ENCODE results near the gene SCAPER.
A peak's percentile ranks its signal among the peaks of the same experiment; 100 is the strongest.
"Not testable (repeated sequence)": the region's sequence is repeated elsewhere in the genome, so short reads cannot be mapped to it uniquely, and the experiment has no call there.

SCAPER gene

DNA sequence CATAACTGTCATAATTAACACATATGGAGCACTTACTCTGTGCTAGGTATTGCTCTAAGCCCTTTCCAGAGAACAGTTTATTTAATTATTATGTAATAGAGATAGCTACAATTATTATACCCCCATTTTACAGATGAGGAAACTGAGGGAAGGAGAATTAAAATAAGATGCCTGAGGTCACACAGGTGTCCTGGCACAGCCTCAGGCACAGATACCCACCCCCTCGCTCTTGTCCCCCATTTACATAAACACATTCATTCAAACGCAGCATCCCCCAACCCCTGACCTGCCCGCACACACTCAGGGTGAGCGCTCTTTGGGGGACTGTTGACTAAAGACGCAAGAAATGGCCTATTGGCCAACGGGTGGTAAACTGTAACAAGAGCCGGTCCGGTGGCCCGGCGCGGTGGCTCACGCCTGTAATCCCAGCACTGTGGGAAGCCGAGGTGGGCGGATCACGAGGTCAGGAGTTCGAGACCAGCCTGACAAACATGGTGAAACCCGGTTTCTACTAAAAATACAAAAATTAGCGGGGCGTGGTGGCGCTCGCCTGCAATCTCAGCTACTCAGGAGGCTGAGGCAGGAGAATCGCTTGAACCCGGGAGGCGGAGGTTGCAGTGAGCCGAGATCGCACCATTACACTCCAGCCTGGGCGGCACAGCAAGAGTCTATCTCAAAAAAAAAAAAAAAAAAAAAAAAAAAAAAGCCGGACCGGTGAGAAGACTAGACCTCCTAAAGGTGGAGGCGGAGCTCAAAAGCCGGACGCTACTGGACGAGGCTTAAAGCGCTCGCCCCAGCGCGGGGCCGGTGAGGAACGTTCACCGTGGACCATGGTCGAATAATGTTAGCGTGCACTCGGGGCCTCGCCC is 570.5 kb downstream of the SCAPER start:
- no peak for DNase-seq

DNA sequence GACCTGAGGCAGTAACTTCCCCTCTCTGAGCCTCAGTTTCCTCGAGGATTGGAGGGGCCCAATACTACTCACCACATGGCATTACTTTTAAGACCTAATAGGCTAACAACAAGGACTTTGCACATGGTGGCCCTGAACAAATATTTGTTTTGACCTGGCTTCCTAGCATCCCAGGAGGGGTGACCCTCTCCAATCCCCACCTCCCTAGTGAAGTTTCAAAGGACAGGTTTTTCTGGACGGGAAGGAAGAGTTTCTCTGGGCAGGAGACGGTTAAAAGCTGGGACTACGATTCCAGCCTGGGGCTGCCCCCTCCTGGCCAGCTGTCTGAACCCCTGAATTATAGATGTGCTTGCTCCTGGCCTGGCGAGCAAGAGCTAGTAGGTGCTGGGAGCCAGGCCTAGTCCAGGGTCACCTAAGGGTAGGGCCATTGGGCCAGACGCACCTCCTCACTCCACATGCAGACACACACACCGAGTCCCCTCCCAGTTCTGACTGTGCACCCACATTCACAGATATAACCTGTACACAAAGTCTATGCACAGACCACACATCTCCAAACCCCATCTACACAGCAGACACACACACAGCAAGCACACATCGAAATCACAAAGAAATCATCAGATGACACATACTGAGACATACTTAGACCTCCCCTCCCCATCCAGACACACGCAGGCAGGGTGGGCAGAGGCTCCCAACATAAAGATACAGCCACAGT is 571.3 kb downstream of the SCAPER start:
- no peak for DNase-seq

DNA sequence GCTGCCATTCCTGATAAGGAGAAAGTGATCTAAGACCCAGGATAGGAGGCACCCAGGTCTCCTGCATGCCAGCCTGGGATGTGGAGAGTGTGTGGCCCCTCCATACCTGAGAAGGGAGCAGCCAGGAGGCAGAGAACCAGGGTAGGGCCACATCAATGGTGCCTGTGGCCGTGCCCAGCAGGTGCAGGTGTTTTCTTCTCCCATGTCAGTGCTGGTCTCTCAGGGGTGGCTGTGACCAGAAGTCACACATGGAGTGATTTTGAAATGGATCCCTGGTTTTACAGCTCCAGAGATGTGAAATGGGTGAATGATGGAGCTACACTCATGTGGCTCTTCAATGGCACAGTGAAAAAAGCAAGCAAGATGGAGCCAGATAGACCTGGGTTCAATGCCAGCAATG is 571.8 kb downstream of the SCAPER start:
- DNase-seq: no peak

DNA sequence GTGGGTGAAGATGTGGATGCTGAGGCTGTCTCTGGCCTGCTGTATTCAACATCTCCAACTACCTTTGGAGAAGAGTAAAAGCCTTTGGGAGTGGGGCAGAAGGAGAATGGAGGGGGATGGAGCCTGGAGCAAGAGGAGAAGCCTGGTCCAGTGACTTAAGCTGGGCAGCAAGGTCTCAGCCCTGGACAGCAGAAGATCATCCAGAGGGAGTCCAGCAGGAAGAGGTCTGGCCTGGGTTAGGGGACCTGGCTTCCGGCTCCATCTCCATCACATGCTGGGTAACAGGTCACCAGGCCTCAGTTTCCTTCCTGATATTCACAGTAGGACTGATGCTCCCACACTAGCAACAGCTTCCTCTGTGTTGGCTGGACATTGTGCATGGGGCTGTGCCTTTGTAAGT is 572.3 kb downstream of the SCAPER start:
- DNase-seq: no peak

DNA sequence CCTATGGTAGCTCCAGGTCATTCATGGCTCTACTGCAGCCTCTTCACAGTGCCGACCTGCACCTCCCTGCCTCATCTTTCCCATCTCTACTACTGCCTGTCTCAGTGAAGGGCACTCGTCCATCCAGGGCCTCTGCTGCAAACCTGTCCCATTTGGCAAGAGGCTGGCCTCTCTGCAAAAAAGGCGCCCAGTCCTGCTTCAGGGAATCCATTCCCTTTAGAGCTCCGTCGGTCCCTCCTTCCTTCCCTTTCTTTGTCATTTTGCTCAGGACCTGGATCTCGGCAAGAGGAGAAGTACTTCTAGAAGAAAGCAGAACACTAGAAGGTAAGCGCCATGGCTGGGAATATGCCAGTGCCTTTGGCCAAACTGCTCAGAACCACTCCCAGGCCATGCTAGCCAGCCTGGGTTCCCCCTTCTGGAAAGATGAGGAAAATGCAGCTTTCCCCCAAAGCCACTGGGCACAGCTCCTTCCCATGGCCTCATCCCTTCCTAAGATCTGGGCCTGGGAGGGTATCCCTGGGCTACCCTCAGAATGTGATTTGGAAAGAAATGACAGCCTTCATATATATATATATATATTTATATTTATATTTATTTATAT is 575.0 kb downstream of the SCAPER start:
- DNase-seq: no peak

DNA sequence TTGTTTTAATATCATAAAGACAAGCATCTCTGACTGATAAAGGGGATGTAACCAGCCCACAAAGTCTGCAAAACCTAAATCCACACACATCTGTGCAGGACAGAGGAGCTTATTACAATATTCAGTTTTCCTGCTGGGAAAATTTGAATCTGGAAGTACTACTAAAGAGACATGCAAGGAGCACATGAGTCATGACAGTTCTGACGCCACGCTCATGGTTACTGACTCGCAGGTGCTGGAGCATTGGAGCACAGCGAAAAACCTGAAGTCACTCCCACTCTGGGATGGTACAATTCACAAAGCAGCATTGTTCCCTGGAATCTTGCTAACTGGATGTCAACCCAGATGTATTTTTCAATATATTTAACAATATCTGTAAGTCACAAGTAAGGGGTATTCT is 576.2 kb downstream of the SCAPER start:
- DNase-seq: no peak

DNA sequence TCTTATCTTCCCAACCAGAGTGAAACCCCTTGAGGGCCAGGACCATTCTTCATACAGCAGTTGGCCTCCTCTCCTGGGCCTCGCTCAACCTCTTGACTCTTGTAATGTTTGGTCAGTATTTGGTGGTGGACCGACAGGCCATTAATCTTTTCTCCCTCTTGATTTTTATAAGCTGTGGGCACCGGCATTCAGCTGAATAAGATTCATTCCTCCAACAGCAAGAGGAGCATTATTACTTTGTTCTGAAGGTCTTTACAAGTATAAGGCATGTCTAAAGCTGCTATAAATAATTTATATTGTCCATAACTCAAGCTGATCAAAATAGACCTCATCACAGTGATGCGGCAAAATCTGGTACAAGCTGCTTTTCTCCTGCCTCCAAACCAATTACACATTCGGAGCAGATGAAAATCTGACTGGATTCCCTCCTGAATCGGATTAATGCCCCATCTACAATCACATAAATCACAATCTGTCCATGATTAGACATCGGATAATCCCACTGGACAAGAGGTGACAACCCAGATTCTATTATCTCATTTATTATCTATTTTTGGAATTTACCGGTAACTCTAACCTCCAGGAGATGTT is 576.9 kb downstream of the SCAPER start:
- no peak for DNase-seq

DNA sequence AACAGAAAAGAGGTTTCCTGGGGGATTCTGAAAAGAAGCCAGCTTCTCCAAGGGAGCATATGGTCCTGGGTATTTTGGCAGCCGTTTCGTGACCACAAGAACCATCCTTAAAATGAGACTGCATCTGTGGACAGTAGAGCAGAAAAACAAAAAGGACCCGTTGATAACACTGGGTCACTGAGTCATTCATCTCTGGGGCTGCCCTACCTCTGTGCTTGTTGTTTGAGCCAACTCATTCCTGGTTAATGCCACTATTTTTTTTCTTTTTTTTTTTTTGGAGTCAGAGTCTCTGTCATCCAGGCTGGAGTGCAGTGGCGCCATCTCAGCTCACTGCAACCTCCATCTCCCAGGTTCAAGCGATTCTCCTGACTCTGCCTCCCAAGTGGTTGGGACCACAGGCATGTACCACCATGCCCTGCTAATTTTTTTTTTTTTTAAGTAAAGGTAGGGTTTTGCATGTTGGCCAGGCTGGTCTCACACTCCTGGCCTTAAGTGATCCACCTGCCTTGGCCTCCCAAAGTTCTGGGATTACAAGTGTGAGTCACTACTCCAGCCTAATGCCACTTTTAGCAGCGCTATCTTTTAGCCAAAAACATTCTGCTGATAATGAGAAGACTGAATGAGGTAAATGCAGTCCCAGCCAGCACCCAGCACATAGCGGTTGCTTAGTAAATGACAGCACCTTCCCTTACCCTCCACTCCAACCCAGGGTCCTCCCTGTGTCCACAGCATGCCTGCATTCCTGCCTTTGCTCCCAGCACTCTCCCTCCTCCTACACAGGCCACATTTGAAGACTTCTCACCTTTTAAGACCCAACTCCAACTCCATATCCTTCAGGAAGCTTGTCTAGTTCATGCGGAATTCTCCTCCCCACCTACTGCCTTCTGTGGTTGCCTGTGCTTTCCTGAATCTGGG is 577.7 kb downstream of the SCAPER start:
- DNase-seq: no peak

DNA sequence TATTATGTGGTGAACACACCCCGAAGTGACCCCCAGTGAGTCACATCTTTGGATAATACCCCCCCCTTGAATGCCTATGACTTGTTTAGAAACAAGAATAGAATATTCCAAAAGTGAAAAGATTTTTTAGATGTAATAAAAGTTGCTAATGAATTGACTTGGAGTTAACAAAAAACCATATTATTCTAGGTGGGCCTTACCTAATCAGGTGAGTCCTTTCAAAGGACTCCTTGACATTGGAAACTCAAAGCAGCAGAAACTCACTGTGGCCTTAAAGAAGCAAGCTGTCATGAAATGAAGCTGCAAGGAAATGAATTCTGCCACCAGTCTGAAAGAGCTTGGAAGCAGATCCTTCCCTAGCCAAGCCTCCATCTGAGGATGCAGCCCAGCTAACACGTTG is 579.4 kb downstream of the SCAPER start:
- DNase-seq: no peak

DNA sequence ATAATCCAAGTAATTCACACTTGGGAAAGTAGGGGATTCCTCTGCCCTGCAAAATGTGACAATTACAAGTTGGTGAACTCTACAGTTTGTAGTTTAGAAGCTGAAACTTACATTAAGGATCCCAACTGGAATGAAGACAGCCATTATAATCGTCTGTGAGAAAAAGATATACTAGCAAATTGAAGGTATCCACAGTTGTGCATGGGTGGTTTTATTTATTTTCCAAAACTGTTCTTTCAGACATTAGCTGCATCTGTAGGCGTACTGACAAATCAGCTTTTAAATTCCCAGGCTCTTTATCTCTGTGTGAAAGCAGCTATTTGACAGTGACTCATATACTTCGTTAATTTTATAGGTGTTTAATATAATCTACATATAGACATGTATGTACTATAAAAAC is 581.1 kb downstream of the SCAPER start:
- DNase-seq: no peak

DNA sequence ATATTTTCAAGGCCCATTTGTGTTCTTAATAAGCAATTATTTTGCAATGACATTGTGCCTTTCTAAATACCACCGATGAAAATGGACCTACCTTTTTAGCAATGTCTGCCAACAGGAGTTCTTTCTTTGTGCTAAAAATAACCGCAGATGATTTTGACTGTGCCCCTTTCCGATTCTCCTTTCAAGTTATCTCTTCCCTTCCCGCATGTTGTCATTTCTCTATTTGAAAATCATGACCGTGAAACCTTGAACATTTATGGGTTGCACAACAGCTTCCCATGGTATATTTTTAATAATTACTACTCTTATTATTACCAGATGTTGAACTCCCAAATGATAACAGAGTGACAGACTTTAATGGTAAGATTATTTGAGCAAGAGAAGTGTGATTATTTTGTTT is 583.5 kb downstream of the SCAPER start:
- no peak for DNase-seq

DNA sequence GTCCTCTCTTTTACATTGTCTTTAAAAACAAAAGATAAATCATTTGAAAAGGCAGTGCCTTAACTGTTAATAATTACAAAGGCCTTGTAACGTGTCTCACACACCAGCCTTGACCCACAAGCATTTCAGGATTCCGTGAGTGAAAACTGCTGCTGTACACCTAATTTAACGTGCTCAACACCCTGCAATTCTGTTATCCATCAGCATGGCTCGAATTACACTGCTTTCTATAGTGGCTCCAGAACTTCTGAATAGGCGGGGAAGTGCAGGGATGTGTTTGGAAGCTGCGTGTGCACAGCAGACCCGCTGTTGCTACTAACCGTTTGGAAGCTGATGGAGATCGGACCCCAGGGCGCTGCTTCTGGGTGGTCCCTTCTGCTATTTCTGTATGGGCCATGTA is 584.0 kb downstream of the SCAPER start:
- DNase-seq: no peak

DNA sequence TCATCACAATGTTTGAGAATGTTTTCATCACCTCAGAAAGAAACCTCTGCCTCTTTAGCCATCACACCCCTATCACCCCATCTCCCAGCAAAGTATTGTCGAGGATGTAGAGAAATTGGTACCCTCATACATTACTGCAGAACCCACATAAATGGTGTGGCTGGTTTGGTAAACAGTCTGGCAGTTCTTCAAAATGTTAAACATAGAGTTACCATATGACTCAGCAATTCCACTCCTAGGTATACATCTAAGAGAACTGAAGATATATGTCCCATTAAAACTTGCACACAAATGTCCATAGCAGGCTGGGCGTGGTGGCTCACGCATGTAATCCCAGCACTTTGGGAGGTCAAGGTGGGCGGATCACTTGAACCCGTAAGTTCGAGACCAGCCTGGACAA is 585.1 kb downstream of the SCAPER start:
- no peak for DNase-seq

DNA sequence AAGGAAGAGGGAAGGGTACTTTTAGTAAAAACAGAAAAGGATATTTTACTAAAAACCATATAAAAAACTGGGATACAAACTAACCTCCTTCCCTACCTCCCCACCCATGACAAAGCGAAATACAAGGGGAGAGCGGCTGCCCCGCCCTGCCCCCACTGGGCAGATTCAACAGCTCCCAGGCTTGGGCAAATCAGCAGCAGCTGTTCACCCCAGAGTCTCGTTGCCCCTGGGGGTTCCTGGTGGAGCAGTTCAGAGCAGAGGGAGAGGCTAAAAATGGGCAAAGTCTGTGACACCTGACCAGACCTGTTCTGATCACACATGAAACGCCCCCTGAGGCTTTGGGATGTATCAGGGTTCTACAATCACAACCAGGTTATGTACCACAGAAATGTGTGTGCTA is 591.4 kb downstream of the SCAPER start:
- DNase-seq: no peak

DNA sequence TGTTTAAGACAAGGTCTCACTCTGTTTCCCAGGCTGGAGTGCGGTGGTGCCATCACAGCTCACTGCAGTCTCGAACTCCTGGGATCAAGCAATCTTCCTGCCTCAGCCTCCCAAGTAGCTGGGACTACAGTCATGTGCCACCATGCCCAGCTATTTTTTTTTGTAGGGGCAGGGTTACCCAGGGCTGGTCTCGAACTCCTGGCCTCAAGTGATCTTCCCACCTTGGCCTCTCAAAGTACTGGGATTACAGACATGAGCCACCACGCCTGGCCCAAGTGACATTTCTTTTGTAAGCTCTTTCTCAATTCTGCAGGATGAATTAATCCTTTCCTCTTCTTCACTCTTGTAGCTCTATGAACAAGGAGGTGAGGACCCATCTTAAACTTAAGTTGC is 592.0 kb downstream of the SCAPER start:
- DNase-seq: not testable (repeated sequence)

DNA sequence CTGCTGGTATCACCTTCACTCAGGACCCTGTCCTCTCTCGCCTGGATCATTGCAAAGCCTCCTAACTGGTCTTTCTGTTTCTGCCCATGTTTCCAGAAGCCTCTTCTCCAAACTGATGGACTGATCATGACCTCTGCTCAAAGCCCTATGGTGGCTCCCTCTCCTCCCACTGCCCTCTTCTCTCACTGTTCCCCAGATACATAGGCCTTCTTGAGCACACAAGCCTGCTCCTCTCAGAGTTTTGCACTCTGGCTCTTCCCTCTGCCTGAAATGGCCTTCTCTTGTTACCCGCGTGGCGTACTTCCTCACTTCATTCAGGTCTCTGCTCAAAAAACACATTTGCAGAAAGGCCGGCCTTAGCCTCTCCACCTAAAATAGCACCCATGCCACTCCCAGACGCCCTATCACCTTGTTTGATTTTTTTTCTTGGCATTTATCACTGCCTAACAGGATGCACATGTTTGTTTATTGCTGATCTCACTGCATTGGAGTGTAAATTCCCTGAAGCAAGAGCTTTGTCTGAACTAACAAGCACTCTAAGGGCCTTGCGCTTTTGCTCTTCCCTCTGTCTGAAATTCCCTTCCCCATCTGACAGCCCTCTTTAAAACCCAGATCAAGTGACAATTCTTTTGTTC is 592.5 kb downstream of the SCAPER start:
- no peak for DNase-seq

DNA sequence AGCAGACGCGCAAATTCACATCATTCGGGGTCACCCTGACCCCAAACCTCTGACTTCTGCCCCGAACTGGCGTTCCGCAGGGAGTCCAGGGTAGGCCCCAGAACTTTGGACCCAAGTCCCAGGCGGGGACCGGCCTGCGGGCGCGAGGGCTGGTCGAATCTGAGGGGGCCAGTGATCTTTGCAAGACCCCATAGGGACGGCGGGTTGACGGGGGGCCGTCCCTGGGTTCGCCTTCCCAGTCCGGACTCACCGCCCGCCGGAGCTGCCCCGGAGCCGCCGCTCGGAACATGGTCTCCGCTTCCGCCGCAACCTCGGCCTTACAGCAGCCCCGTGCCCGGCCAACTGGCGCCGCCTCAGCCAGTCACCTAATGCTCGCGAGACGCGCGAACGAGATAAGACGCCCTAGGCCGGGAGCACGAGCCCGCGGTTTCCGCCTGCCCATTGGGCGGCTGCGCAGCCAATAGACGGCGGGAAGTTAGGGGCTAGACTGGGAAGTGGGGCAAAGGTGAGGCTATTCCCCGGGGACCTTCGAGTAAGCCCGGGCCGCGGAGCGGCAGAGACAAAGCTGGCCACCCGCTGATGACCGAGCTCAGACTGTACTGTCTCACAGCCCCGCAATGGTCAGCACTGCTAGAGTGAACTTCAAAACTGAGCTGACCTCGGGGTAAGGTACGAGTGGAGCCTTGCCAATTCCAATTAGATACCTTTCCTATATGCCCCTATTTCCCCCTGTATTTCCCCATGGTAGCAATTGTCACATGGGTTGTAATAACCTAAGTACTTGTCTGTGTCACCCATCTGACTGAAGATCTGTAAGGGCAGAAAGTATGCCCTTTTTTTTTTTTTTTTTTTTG is 593.8 kb downstream of the SCAPER start, which contains the start of gene ETFA:
ETFA (minus strand) TSS at position 370 of the 854 bp plus-strand sequence; CDS start at position 289, 81 bp downstream.
- peak; percentile 91 to 94 for DNase-seq

DNA sequence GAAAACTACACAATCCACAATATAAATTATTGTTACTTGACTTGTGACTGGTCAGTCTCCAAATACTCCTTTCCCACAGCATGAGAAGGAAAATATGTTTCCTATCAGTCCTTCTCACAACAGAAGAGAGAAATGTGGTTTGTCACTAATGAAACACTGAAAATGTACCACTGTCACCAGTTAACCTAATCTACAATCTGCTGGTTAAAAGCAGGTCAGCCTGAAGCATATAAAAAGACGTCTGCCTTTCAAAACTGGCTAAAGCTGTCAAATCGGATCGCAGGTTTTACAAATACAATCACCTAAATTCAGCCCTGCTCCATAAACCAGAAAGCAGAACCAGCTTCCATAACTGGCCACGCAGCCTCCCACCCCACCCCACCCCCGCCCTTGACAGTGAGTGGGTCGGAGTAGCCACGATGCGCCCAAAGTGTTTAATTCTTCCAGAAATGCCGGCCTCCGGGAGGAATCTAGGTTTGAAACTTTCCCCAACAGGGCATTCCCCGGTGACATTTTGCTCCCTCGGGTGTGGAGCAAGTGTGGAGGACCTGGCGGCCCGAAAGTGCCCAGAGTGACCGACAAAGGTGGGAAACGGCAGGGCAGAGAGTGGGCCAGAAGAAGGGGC is 594.6 kb downstream of the SCAPER start:
- DNase-seq: peak; percentile 6 to 10

DNA sequence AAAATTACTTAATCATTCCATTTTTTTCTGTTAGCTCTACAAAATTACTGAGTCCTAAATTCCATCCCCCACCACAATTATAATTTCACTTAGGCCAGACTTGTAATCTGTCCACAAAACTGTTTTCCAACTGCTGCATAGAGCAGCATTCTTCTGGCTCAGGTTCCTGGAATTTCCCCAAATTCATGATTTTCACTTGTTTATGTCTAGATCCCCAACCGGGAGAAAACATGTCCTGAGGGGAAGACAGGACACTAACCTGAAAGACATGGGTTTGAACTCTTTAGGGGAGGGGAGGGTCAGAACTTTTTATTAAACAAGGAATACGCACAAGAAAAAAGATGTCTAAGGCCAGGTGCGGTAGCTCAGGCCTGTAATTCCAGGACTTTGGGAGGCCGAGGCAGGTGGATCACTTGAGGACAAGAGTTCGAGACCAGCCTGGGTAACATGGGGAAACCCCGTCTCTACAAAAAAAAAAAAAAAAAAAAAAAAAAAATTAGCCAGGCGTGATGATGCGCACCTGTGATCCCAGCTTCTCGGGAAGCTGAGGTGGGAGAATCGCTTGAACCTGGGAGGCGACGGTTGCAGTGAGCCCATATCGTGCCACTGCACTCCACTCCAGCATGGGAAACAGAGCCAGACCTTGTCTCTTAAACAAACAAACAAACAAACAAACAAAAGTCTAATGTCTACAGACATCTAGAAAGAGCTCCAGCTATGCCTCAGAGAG is 595.4 kb downstream of the SCAPER start:
- DNase-seq: no peak

DNA sequence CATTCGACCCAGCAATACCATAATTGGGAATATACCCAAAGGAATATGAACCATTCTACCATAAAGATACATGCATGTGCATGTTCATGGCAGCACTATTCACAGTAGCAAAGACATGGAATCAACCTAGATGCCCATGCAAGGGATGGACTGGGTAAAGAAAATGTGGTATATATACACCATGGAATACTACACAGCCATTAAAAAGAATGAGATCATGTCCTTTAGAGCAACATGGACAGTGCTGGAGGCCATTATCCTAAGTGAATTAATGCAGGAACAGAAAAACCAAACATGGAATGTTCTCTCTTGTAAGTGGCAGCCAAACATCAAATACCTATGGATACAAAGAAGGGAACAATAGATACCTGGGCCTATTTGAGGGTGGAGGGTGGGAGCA is 601.2 kb downstream of the SCAPER start:
- no peak for DNase-seq
